ENCODE results near the gene TSEN54. TPM values are rescaled to one million over a fixed set of nuclear protein-coding genes. Genes with fewer than 3 reads are reported as not detected.

The TSEN54 gene
- total RNA-seq, 2 experiments from 2014 or later: 73.3 to 78.7 TPM

DNA sequence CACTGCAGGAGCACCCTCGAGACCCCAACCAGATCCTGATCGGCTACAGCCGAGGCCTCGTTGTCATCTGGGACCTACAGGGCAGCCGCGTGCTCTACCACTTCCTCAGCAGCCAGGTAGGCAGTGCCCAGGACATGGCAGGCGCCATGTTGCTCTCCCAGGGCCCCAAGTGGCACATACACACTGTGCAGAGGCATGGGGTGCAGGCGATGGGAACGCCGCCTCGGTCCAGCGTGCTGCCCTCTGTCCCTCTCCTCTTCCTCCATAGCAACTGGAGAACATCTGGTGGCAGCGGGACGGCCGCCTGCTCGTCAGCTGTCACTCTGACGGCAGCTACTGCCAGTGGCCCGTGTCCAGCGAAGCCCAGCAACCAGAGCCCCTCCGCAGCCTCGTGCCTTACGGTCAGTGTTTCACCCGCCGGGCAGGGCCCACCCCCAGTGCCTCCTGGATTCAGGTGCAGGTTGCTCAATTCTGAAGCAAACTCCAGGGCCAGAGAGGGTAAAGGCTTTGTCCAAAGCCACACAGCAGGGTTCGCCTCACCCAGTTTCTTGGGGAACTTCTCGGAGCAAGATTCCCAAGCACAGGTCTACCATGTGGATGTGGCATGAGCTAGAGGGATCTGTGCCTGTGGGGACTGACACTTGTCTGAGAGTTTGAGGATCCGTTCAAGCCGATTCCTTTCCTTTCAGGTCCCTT is 46.9 kb downstream of the TSEN54 start:
- no peaks in the 10 kb centered on the region for H3K27me3 ChIP-seq (ENCODE audit: control insufficient read depth in 1 of 2, insufficient read depth in 2 of 2, low read length in 2 of 2)
- no peak overlapping the region for H3K27ac ChIP-seq (ENCODE audit: low read depth in 1 of 2, low read length in 2 of 2)
- ATAC-seq (ENCODE audit: poor library complexity) (no peak), DNase-seq (no peak)
- Mint-ChIP-seq H3K27me3 (no peaks in the 10 kb centered on the region), H3K9me3 (no peaks in the 10 kb centered on the region), H3K4me3 (no peak overlapping the region), H3K4me1 (ENCODE audit: low read depth) (no peaks in the 10 kb centered on the region), H3K36me3 (ENCODE audit: low read depth) (peaks cover 23% of the 10 kb centered on the region), H3K27ac (no peak overlapping the region)
- ChIA-PET POLR2A (no interaction called here), CTCF (no interaction called here)
- peaks cover 44% of the 10 kb centered on the region for H3K36me3 ChIP-seq (ENCODE audit: insufficient read depth, low read length)
- H3K9me3 ChIP-seq (ENCODE audit: control insufficient read depth in 1 of 2, insufficient read depth in 1 of 2, low read length in 2 of 2): no peaks in the 10 kb centered on the region
- TF ChIP-seq, protein P1, sequence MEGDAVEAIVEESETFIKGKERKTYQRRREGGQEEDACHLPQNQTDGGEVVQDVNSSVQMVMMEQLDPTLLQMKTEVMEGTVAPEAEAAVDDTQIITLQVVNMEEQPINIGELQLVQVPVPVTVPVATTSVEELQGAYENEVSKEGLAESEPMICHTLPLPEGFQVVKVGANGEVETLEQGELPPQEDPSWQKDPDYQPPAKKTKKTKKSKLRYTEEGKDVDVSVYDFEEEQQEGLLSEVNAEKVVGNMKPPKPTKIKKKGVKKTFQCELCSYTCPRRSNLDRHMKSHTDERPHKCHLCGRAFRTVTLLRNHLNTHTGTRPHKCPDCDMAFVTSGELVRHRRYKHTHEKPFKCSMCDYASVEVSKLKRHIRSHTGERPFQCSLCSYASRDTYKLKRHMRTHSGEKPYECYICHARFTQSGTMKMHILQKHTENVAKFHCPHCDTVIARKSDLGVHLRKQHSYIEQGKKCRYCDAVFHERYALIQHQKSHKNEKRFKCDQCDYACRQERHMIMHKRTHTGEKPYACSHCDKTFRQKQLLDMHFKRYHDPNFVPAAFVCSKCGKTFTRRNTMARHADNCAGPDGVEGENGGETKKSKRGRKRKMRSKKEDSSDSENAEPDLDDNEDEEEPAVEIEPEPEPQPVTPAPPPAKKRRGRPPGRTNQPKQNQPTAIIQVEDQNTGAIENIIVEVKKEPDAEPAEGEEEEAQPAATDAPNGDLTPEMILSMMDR (IDR thresholded peaks at IDR 0.05): no peak
- no peak overlapping the region for H3K4me3 ChIP-seq (ENCODE audit: low read length)
- intact Hi-C loops (cut with DNase I, micrococcal nuclease): no loop called here
- no peaks in the 10 kb centered on the region for H3K4me1 ChIP-seq (ENCODE audit: insufficient read depth, low read length)

GRCh38 chr17:75564195-75564594 is 47.9 kb downstream of the TSEN54 start:
- Histone ChIP-seq H3K36me3 (ENCODE audit: insufficient read depth, low read length) (peaks cover 45% of the 10 kb centered on the region), H3K4me1 (ENCODE audit: insufficient read depth, low read length) (no peaks in the 10 kb centered on the region), H3K4me3 (ENCODE audit: low read length) (no peak overlapping the region), H3K27me3 (ENCODE audit: control insufficient read depth in 1 of 2, insufficient read depth in 2 of 2, low read length in 2 of 2) (no peaks in the 10 kb centered on the region), H3K27ac (ENCODE audit: low read depth in 1 of 2, low read length in 2 of 2) (no peak overlapping the region), H3K9me3 (ENCODE audit: control insufficient read depth in 1 of 2, insufficient read depth in 1 of 2, low read length in 2 of 2) (no peaks in the 10 kb centered on the region)
- no peak overlapping the region for H3K4me3 Mint-ChIP-seq
- CTCF ChIA-PET: no interaction called here
- no peaks in the 10 kb centered on the region for H3K9me3 Mint-ChIP-seq
- TF ChIP-seq, protein P1 (IDR thresholded peaks at IDR 0.05): no peak
- no peaks in the 10 kb centered on the region for H3K4me1 Mint-ChIP-seq (ENCODE audit: low read depth)
- peaks cover 23% of the 10 kb centered on the region for H3K36me3 Mint-ChIP-seq (ENCODE audit: low read depth)
- H3K27ac Mint-ChIP-seq: no peak overlapping the region
- H3K27me3 Mint-ChIP-seq: no peaks in the 10 kb centered on the region
- POLR2A ChIA-PET: no interaction called here
- intact Hi-C loops (cut with DNase I, micrococcal nuclease): no loop called here
- ATAC-seq (ENCODE audit: poor library complexity) (no peak), DNase-seq (no peak)

GRCh38 chr17:75565066-75565465 is 48.7 kb downstream of the TSEN54 start:
- CTCF ChIA-PET: no interaction called here
- Mint-ChIP-seq H3K9me3 (no peaks in the 10 kb centered on the region), H3K27me3 (no peaks in the 10 kb centered on the region), H3K4me3 (no peak overlapping the region), H3K36me3 (ENCODE audit: low read depth) (peaks cover 19% of the 10 kb centered on the region), H3K27ac (no peak overlapping the region), H3K4me1 (ENCODE audit: low read depth) (no peaks in the 10 kb centered on the region)
- no peak overlapping the region for H3K27ac ChIP-seq (ENCODE audit: low read depth in 1 of 2, low read length in 2 of 2)
- TF ChIP-seq, protein P1 (IDR thresholded peaks at IDR 0.05): no peak
- intact Hi-C loops (cut with DNase I, micrococcal nuclease): no loop called here
- no peaks in the 10 kb centered on the region for H3K9me3 ChIP-seq (ENCODE audit: control insufficient read depth in 1 of 2, insufficient read depth in 1 of 2, low read length in 2 of 2)
- no peak for DNase-seq
- H3K27me3 ChIP-seq (ENCODE audit: control insufficient read depth in 1 of 2, insufficient read depth in 2 of 2, low read length in 2 of 2): no peaks in the 10 kb centered on the region
- POLR2A ChIA-PET: no interaction called here
- peaks cover 42% of the 10 kb centered on the region for H3K36me3 ChIP-seq (ENCODE audit: insufficient read depth, low read length)
- no peak overlapping the region for H3K4me3 ChIP-seq (ENCODE audit: low read length)
- no peak for ATAC-seq (ENCODE audit: poor library complexity)
- no peaks in the 10 kb centered on the region for H3K4me1 ChIP-seq (ENCODE audit: insufficient read depth, low read length)

Measured in CD4-positive, alpha-beta T cell (primary cell).